B cell (primary cell): ENCODE data around the gene DCAF7.

Experiments
- EZH2 ChIP-seq: IDR thresholded peaks from 2 replicates; pipeline ENCODE4 v1.6.1; 2012; ENCODE audit warnings: borderline replicate concordance, low read depth, mild to moderate bottlenecking, moderate library complexity, low read length; ENCODE audit not compliant: insufficient read depth, poor library complexity, severe bottlenecking
- TF ChIP-seq, protein P1 (sequence below): fragments of 200-600 bp; IDR thresholded peaks from one replicate; pipeline ENCODE4 v1.8.0; 2022; ENCODE audit warnings: antibody characterized with exemption, mild to moderate bottlenecking

DNA sequence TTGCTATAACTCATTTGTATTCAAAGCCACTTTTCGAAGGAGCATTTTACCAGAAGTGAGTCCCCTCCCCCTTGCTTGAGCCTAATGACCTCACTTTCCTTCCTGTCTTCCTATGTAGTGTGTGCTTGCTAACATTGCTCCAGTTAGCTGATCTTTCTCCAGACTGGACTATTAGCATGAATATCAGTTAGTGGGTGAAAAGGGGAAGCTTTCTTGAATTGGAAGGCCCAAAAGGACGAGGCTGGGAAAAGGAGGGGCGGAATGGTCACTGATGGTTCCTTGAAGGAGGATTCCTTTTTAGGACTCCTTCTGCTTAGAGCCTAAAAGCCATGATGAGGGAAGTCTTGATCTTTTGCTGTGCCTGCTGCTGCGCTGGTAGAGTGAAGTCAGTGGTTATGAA, 83.9 kb downstream of the DCAF7 start:
- TF ChIP-seq, protein P1, sequence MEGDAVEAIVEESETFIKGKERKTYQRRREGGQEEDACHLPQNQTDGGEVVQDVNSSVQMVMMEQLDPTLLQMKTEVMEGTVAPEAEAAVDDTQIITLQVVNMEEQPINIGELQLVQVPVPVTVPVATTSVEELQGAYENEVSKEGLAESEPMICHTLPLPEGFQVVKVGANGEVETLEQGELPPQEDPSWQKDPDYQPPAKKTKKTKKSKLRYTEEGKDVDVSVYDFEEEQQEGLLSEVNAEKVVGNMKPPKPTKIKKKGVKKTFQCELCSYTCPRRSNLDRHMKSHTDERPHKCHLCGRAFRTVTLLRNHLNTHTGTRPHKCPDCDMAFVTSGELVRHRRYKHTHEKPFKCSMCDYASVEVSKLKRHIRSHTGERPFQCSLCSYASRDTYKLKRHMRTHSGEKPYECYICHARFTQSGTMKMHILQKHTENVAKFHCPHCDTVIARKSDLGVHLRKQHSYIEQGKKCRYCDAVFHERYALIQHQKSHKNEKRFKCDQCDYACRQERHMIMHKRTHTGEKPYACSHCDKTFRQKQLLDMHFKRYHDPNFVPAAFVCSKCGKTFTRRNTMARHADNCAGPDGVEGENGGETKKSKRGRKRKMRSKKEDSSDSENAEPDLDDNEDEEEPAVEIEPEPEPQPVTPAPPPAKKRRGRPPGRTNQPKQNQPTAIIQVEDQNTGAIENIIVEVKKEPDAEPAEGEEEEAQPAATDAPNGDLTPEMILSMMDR, result no peak
- TF ChIP-seq EZH2, result no peak
